Embryonic facial prominence (tissue), 1 donor: Measurements from ENCODE around the gene HMGCL.
"Not testable (repeated sequence)": the region's sequence is repeated elsewhere in the genome, so short reads cannot be mapped to it uniquely, and the experiment has no call there.

ENCODE experiments used
- DNase-seq: peaks from one replicate; pipeline ENCODE4 v3.0.0-alpha.2; 2016; ENCODE audit errors: extremely low spot score

HMGCL gene

GRCh38 chr1:23799255-23799569 is 26.0 kb downstream of the HMGCL start:
- DNase-seq, result no peak

- DNase-seq, result no peak
Measured at GRCh38 chr1:23798662-23799142, 26.5 kb downstream of the HMGCL start.

- no peak for DNase-seq
Measured at GRCh38 chr1:23797478-23798448, 27.5 kb downstream of the HMGCL start.

GRCh38 chr1:23796466-23797271 is 28.6 kb downstream of the HMGCL start:
- no peak for DNase-seq

GRCh38 chr1:23795676-23796465 is 29.4 kb downstream of the HMGCL start:
- DNase-seq, result no peak

GRCh38 chr1:23794732-23795182 is 30.5 kb downstream of the HMGCL start:
- not testable (repeated sequence) for DNase-seq

GRCh38 chr1:23793861-23794731 is 31.1 kb downstream of the HMGCL start:
- DNase-seq, result no peak

GRCh38 chr1:23793018-23793781 is 32.0 kb downstream of the HMGCL start:
- DNase-seq, result no peak

GRCh38 chr1:23792151-23792945 is 32.9 kb downstream of the HMGCL start:
- no peak for DNase-seq

- no peak for DNase-seq
Measured at GRCh38 chr1:23791516-23792047, 33.6 kb downstream of the HMGCL start.

- peak; percentile 70 for DNase-seq
Measured at GRCh38 chr1:23790696-23791515, 34.3 kb downstream of the HMGCL start, which contains the start of gene LYPLA2. LYPLA2 (plus strand) TSS chr1:23791145; CDS start chr1:23792683, 1,538 bp downstream.

GRCh38 chr1:23788695-23789094 is 36.5 kb downstream of the HMGCL start:
- no peak for DNase-seq

GRCh38 chr1:23787701-23788100 is 37.5 kb downstream of the HMGCL start:
- DNase-seq, result no peak

GRCh38 chr1:23784846-23785245 is 40.4 kb downstream of the HMGCL start:
- no peak for DNase-seq

GRCh38 chr1:23783141-23783540 is 42.1 kb downstream of the HMGCL start:
- not testable (repeated sequence) for DNase-seq

- DNase-seq, result no peak
Measured at GRCh38 chr1:23779826-23780371, 45.3 kb downstream of the HMGCL start.

GRCh38 chr1:23777979-23778814 is 47.0 kb downstream of the HMGCL start, which contains the start of gene PITHD1:
PITHD1 (plus strand) TSS chr1:23778418; CDS start chr1:23778516, 98 bp downstream.
- peak; percentile 79 for DNase-seq
